Muscle layer of duodenum (tissue), 2 donors: ENCODE results near the gene LMBRD1.
"Not testable (repeated sequence)": the region's sequence is repeated elsewhere in the genome, so short reads cannot be mapped to it uniquely, and the experiment has no call there.

Experiments
- H3K27ac ChIP-seq: one replicate; pipeline ENCODE4 v1.7.0; 2013; ENCODE audit warnings: mild to moderate bottlenecking, low read length
- H3K27me3 ChIP-seq: one replicate; pipeline ENCODE4 v1.7.0; 2013; ENCODE audit warnings: low read depth, mild to moderate bottlenecking, control low read depth, low read length
- H3K36me3 ChIP-seq, 2 donors: one replicate each; pipeline ENCODE4 v1.7.0; 2013; ENCODE audit warnings: low read length in 2 of 2, control low read depth in 1 of 2, mild to moderate bottlenecking in 1 of 2; ENCODE audit not compliant: insufficient read depth in 2 of 2, control insufficient read depth in 1 of 2
- H3K4me1 ChIP-seq, 2 donors: one replicate each; pipeline ENCODE4 v1.7.0; 2013; ENCODE audit warnings: low read length in 2 of 2, mild to moderate bottlenecking in 2 of 2, control low read depth in 1 of 2, moderate library complexity in 1 of 2; ENCODE audit not compliant: insufficient read depth in 2 of 2, control insufficient read depth in 1 of 2
- H3K4me3 ChIP-seq, 2 donors: one replicate each; pipeline ENCODE4 v1.7.0; 2013; ENCODE audit warnings: low read length in 2 of 2, low read depth in 1 of 2, mild to moderate bottlenecking in 1 of 2
- H3K9me3 ChIP-seq, 2 donors: one replicate each; pipeline ENCODE4 v1.7.0; 2013; ENCODE audit warnings: low read length in 2 of 2, control low read depth in 1 of 2, mild to moderate bottlenecking in 1 of 2; ENCODE audit not compliant: control insufficient read depth in 1 of 2
- donor health status: healthy.

LMBRD1 gene

GRCh38 chr6:69819138-69819537 lies 22.3 kb upstream of the LMBRD1 start:
- no peaks in the 10 kb centered on the region for H3K27me3 ChIP-seq
- H3K4me1 ChIP-seq, result no peaks in the 10 kb centered on the region
- H3K36me3 ChIP-seq, result no peaks in the 10 kb centered on the region
- H3K4me3 ChIP-seq, result no peak overlapping the region
- no peak overlapping the region for H3K27ac ChIP-seq
- no peaks in the 10 kb centered on the region for H3K9me3 ChIP-seq

DNA sequence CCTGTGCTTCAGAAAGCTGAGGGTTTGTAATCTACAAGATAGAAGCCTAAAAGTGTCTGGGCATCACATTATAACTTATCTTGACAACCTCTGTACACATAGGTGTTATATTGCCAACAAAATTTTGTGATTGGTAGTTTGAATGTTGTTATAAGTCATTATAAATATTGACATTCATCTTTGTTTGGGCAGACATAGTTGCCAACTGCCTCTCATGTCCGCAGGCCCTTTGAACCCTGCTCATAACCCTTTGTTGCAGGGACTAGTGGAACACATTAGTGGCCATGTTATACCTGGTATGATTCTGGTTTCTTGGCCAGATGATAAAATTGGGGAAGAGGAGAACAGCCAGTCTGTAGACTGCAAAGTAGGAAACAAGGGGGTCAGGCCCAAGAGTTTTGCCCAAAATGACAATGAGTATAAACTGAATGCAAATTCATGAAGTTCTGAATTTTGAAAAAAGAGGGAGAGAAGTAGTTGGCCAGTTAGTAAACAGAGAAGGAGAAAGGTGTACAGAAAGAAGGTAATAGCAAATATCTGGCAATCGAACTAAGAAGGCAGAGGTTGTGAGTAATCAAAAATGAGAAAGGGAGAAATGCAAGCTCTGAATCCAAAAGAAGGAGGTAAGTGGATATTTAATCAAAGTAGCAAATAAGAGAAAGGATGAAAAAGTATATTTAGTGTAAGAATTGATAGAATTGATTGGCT lies 21.6 kb upstream of the LMBRD1 start:
- H3K27me3 ChIP-seq, result no peaks in the 10 kb centered on the region

GRCh38 chr6:69817358-69817757 lies 20.5 kb upstream of the LMBRD1 start:
- Histone ChIP-seq H3K27me3 (no peaks in the 10 kb centered on the region), H3K36me3 (no peaks in the 10 kb centered on the region), H3K4me3 (no peak overlapping the region), H3K4me1 (no peaks in the 10 kb centered on the region), H3K9me3 (no peaks in the 10 kb centered on the region), H3K27ac (no peak overlapping the region)

More for the DNA sequence above, 21.6 kb upstream of the LMBRD1 start:
- Histone ChIP-seq H3K4me1 (no peaks in the 10 kb centered on the region), H3K27ac (no peak overlapping the region), H3K36me3 (no peaks in the 10 kb centered on the region), H3K4me3 (no peak overlapping the region), H3K9me3 (no peaks in the 10 kb centered on the region)

GRCh38 chr6:69816569-69816968 lies 19.8 kb upstream of the LMBRD1 start:
- H3K4me1 ChIP-seq, result no peaks in the 10 kb centered on the region
- H3K9me3 ChIP-seq, result no peaks in the 10 kb centered on the region
- no peak overlapping the region for H3K27ac ChIP-seq
- no peaks in the 10 kb centered on the region for H3K27me3 ChIP-seq
- no peaks in the 10 kb centered on the region for H3K36me3 ChIP-seq
- no peak overlapping the region for H3K4me3 ChIP-seq

DNA sequence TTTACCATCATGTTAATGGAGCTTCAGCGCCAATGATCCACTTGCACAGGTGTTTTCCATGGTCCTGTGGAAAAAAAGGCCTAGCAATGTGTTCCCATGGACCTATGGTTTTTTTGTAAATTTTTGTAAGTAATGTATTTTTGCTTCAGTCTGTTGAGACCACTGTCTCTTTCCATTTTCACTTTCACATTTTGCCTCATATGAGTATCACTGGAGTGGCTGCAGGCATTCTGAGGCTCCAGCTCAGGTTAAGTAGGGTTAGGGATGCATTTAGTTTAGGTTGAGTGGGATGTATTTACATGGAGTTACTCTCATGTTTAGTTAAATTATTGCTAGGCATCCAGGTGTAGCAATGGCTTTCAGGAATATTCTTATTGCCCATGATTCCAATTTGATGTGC lies 19.2 kb upstream of the LMBRD1 start:
- Histone ChIP-seq H3K4me3 (no peak overlapping the region), H3K36me3 (no peaks in the 10 kb centered on the region), H3K9me3 (no peaks in the 10 kb centered on the region), H3K27me3 (no peaks in the 10 kb centered on the region), H3K27ac (no peak overlapping the region), H3K4me1 (no peaks in the 10 kb centered on the region)

- no peaks in the 10 kb centered on the region for H3K27me3 ChIP-seq
- no peaks in the 10 kb centered on the region for H3K36me3 ChIP-seq
- H3K9me3 ChIP-seq, result no peaks in the 10 kb centered on the region
- H3K27ac ChIP-seq, result no peak overlapping the region
- no peak overlapping the region for H3K4me3 ChIP-seq
- H3K4me1 ChIP-seq, result no peaks in the 10 kb centered on the region
These were observed 16.7 kb upstream of the LMBRD1 start for GRCh38 chr6:69813508-69813907.

GRCh38 chr6:69812746-69813427 lies 16.1 kb upstream of the LMBRD1 start:
- Histone ChIP-seq H3K27ac (no peak overlapping the region), H3K9me3 (no peaks in the 10 kb centered on the region), H3K27me3 (no peaks in the 10 kb centered on the region), H3K36me3 (no peaks in the 10 kb centered on the region), H3K4me1 (no peaks in the 10 kb centered on the region), H3K4me3 (no peak overlapping the region)

- H3K36me3 ChIP-seq, result no peaks in the 10 kb centered on the region
- H3K27ac ChIP-seq, result no peak overlapping the region
- H3K4me3 ChIP-seq, result no peak overlapping the region
- H3K4me1 ChIP-seq, result no peaks in the 10 kb centered on the region
- H3K9me3 ChIP-seq, result no peaks in the 10 kb centered on the region
- H3K27me3 ChIP-seq, result no peaks in the 10 kb centered on the region
These were observed 6.2 kb upstream of the LMBRD1 start for GRCh38 chr6:69802995-69803394.

- no peak overlapping the region for H3K27ac ChIP-seq
- H3K36me3 ChIP-seq, result no peaks in the 10 kb centered on the region
- no peak overlapping the region for H3K4me3 ChIP-seq
- H3K27me3 ChIP-seq, result no peaks in the 10 kb centered on the region
- peaks cover 0 to 7% of the 10 kb centered on the region in 2 donors for H3K4me1 ChIP-seq
- no peaks in the 10 kb centered on the region for H3K9me3 ChIP-seq
These were observed 4.9 kb upstream of the LMBRD1 start for GRCh38 chr6:69801711-69802110.

GRCh38 chr6:69801225-69801624 lies 4.4 kb upstream of the LMBRD1 start:
- H3K4me1 ChIP-seq, result peaks cover 0 to 7% of the 10 kb centered on the region in 2 donors
- no peaks in the 10 kb centered on the region for H3K36me3 ChIP-seq
- no peak overlapping the region for H3K4me3 ChIP-seq
- H3K27me3 ChIP-seq, result no peaks in the 10 kb centered on the region
- H3K9me3 ChIP-seq, result no peaks in the 10 kb centered on the region
- no peak overlapping the region for H3K27ac ChIP-seq

DNA sequence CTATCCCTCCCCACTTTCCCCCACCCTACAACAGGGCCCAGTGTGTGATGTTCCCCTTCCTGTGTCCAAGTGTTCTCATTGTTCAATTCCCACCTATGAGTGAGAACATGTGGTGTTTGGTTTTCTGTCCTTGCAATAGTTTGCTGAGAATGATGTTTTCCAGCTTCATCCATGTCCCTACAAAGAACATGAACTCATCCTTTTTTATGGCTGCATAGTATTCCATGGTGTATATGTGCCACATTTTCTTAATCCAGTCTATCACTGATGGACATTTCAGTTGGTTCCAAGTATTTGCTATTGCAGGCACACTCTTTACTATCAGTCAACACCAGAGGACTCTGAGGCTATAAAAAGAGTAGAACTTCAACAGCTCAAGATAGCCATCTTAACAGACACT lies 2.0 kb upstream of the LMBRD1 start:
- H3K27ac ChIP-seq, H3K36me3 ChIP-seq: not testable (repeated sequence)

More for the DNA sequence above, 2.0 kb upstream of the LMBRD1 start:
- not testable (repeated sequence) for H3K9me3 ChIP-seq, H3K4me3 ChIP-seq, H3K27me3 ChIP-seq
- peaks cover 10 to 11% of the 10 kb centered on the region in 2 donors for H3K4me1 ChIP-seq
